H1 (cell line): ENCODE results near the gene C21orf91. TPM values are rescaled to one million over a fixed set of nuclear protein-coding genes. Genes with fewer than 3 reads are reported as not detected.

Experiments used
- CTCF ChIA-PET: fragments of 300-600 bp; sonication (Branson Sonifier 250); formaldehyde crosslinking; loops from one replicate; lab custom pipeline; 2021; ENCODE audit not compliant: partially characterized antibody; lab: Charles Lee
- POLR2A ChIA-PET: fragments of 300-600 bp; sonication (Branson Sonifier 250); formaldehyde crosslinking; loops from one replicate; lab custom pipeline; 2021; ENCODE audit warnings: inconsistent platforms; ENCODE audit not compliant: partially characterized antibody; lab: Charles Lee
- DNase-seq, 2 experiments: peaks; one replicate each; pipeline versions ENCODE4 v3.0.0 to v3.0.0-alpha.2; 2010 to 2022; ENCODE audit warnings: low spot score in 2 of 2, low read depth in 1 of 2, mixed read lengths in 1 of 2
- FAIRE-seq: peaks from 2 replicates; lab custom pipeline; 2011; peaks lifted over from hg19 to GRCh38; lab: Jason Lieb, UNC
- H2AFZ ChIP-seq: 2 replicates; pipeline ENCODE4 v1.8.1; 2012; ENCODE audit warnings: low read length, inconsistent platforms
- H2AK5ac ChIP-seq: 2 replicates; pipeline ENCODE4 v1.6.1; 2013; ENCODE audit warnings: low read depth, low read length
- H2BK120ac ChIP-seq: replicated peaks from 2 replicates; pipeline ENCODE3; 2013; ENCODE audit warnings: low read depth, low read length, inconsistent platforms
- H2BK12ac ChIP-seq: 2 replicates; pipeline ENCODE4 v1.6.1; 2013; ENCODE audit warnings: low read depth, low read length
- H2BK15ac ChIP-seq: 2 replicates; pipeline ENCODE4 v1.6.1; 2013; ENCODE audit warnings: low read length
- H2BK20ac ChIP-seq: 2 replicates; pipeline ENCODE4 v1.6.1; 2013; ENCODE audit warnings: low read length
- H2BK5ac ChIP-seq: 2 replicates; pipeline ENCODE4 v1.6.1; 2013; ENCODE audit warnings: low read depth, low read length
- H3K14ac ChIP-seq: 2 replicates; pipeline ENCODE4 v1.6.1; 2013; ENCODE audit warnings: inconsistent platforms; ENCODE audit not compliant: insufficient read length
- H3K18ac ChIP-seq: 2 replicates; pipeline ENCODE4 v1.6.1; 2013; ENCODE audit warnings: low read length; ENCODE audit errors: extremely low read depth
- H3K23ac ChIP-seq: 2 replicates; pipeline ENCODE4 v1.6.1; 2013; ENCODE audit warnings: inconsistent platforms; ENCODE audit not compliant: insufficient read length
- H3K23me2 ChIP-seq: 2 replicates; pipeline ENCODE4 v1.6.1; 2013; ENCODE audit warnings: low read depth, low read length
- H3K27ac ChIP-seq: 2 replicates; pipeline ENCODE4 v1.6.1; 2011; ENCODE audit warnings: low read depth, low read length, inconsistent platforms
- H3K27me3 ChIP-seq, 4 experiments: replicated peaks in 1 of 4; 1 replicate in 1 of 4; 2 replicates in 3 of 4; pipeline versions ENCODE4 v1.6.1 to v1.8.1; 2011 to 2013; ENCODE audit warnings: low read length in 3 of 4, mild to moderate bottlenecking in 3 of 4, inconsistent platforms in 2 of 4, mixed read lengths in 2 of 4, moderate library complexity in 1 of 4; ENCODE audit not compliant: control insufficient read depth in 3 of 4, insufficient read depth in 3 of 4; ENCODE audit errors: extremely low read depth in 1 of 4
- H3K36me3 ChIP-seq, 4 experiments: 2 replicates each; pipeline versions ENCODE4 v1.6.1 to v1.8.1; 2011 to 2013; ENCODE audit warnings: mild to moderate bottlenecking in 4 of 4, low read length in 3 of 4, moderate library complexity in 2 of 4, control low read depth in 1 of 4, inconsistent platforms in 1 of 4; ENCODE audit not compliant: insufficient read depth in 4 of 4, control insufficient read depth in 2 of 4
- H3K4ac ChIP-seq: replicated peaks from 2 replicates; pipeline ENCODE3; 2013; ENCODE audit warnings: low read length, low read depth, mixed read lengths, inconsistent platforms; ENCODE audit not compliant: insufficient read length
- H3K4me1 ChIP-seq, 4 experiments: replicated peaks in 1 of 4; 1 replicate in 1 of 4; 2 replicates in 3 of 4; pipeline versions ENCODE4 v1.6.1 to v1.8.1; 2011 to 2013; ENCODE audit warnings: low read length in 3 of 4, inconsistent platforms in 2 of 4, mixed read lengths in 1 of 4; ENCODE audit not compliant: insufficient read depth in 4 of 4, control insufficient read depth in 3 of 4
- H3K4me2 ChIP-seq, 2 experiments: 2 replicates each; pipeline versions ENCODE4 v1.6.1 to v1.8.1; 2011 to 2013; ENCODE audit warnings: low read depth in 2 of 2, low read length in 2 of 2, control low read depth in 1 of 2, inconsistent platforms in 1 of 2, mild to moderate bottlenecking in 1 of 2; ENCODE audit not compliant: insufficient read depth in 1 of 2
- H3K4me3 ChIP-seq, 4 experiments: fragments of 200-600, 300-600 bp in 1 of 4; sonication (generic), shearing (Covaris generic), sonication (Bioruptor Twin) in 1 of 4; 2 replicates each; pipeline versions ENCODE4 v1.5.1 to v1.8.1; 2011 to 2016; ENCODE audit warnings: low read length in 4 of 4, low read depth in 3 of 4, control low read depth in 2 of 4, inconsistent platforms in 2 of 4, mild to moderate bottlenecking in 2 of 4, mixed read lengths in 1 of 4, moderate library complexity in 1 of 4; ENCODE audit not compliant: insufficient read depth in 2 of 4; ENCODE audit errors: extremely low read depth in 1 of 4
- H3K56ac ChIP-seq: replicated peaks from 2 replicates; pipeline ENCODE3; 2013; ENCODE audit warnings: low read depth, mild to moderate bottlenecking, mixed read lengths, low read length, inconsistent platforms; ENCODE audit not compliant: insufficient read length
- H3K79me1 ChIP-seq: 2 replicates; pipeline ENCODE4 v1.6.1; 2013; ENCODE audit warnings: low read depth, low read length, control low read depth
- H3K79me2 ChIP-seq, 2 experiments: 2 replicates each; pipeline versions ENCODE4 v1.6.1 to v1.8.1; 2012 to 2013; ENCODE audit warnings: low read length in 2 of 2, mild to moderate bottlenecking in 2 of 2, inconsistent platforms in 1 of 2; ENCODE audit not compliant: insufficient read depth in 2 of 2, control insufficient read depth in 1 of 2
- H3K9ac ChIP-seq, 4 experiments: replicated peaks in 1 of 4; 1 replicate in 1 of 4; 2 replicates in 3 of 4; pipeline versions ENCODE4 v1.6.1 to v1.8.1; 2011 to 2013; ENCODE audit warnings: low read depth in 3 of 4, low read length in 3 of 4, control low read depth in 2 of 4, mild to moderate bottlenecking in 2 of 4, moderate library complexity in 2 of 4, inconsistent platforms in 1 of 4; ENCODE audit errors: extremely low read depth in 1 of 4
- H3K9me3 ChIP-seq, 2 experiments: 2 replicates each; pipeline versions ENCODE4 v1.6.1 to v1.8.1; 2012 to 2013; ENCODE audit warnings: mild to moderate bottlenecking in 2 of 2, moderate library complexity in 2 of 2, control low read depth in 1 of 2, inconsistent platforms in 1 of 2, low read depth in 1 of 2, low read length in 1 of 2, mixed read lengths in 1 of 2; ENCODE audit not compliant: insufficient read depth in 2 of 2
- H4K20me1 ChIP-seq, 2 experiments: replicated peaks in 1 of 2; 2 replicates each; pipeline versions ENCODE3 to v1.8.1; 2011 to 2013; ENCODE audit warnings: inconsistent platforms in 2 of 2, low read length in 2 of 2, mild to moderate bottlenecking in 1 of 2; ENCODE audit not compliant: insufficient read depth in 2 of 2, control insufficient read depth in 1 of 2
- H4K5ac ChIP-seq: 2 replicates; pipeline ENCODE4 v1.6.1; 2013; ENCODE audit warnings: low read length, low read depth, mixed read lengths, inconsistent platforms; ENCODE audit not compliant: insufficient read length
- H4K8ac ChIP-seq: 2 replicates; pipeline ENCODE4 v1.8.0; 2013; ENCODE audit warnings: mild to moderate bottlenecking, moderate library complexity, low read length, inconsistent platforms; ENCODE audit not compliant: insufficient read depth; ENCODE audit errors: extremely low read depth
- H4K91ac ChIP-seq: replicated peaks from 2 replicates; pipeline ENCODE3; 2013; ENCODE audit warnings: low read length, mixed read lengths, inconsistent platforms; ENCODE audit not compliant: insufficient read length
- BACH1 ChIP-seq: IDR thresholded peaks from 2 replicates; pipeline ENCODE4 v1.6.1; 2012; ENCODE audit warnings: low read length, improper control_type of control experiment
- CEBPB ChIP-seq: IDR thresholded peaks from 2 replicates; pipeline ENCODE4 v1.6.1; 2012; ENCODE audit warnings: low read depth, low read length
- CTCF ChIP-seq, 3 experiments: IDR thresholded peaks; 1 replicate in 2 of 3; 2 replicates in 1 of 3; pipeline versions ENCODE4 v1.5.1 to v1.6.1; 2011; ENCODE audit warnings: low read length in 3 of 3, mild to moderate bottlenecking in 3 of 3, inconsistent platforms in 2 of 3, low read depth in 1 of 3, moderate library complexity in 1 of 3; ENCODE audit not compliant: insufficient read depth in 1 of 3; ENCODE audit errors: control extremely low read depth in 1 of 3
- EGR1 ChIP-seq: IDR thresholded peaks from 2 replicates; pipeline ENCODE4 v1.6.1; 2011; ENCODE audit warnings: low read depth, low read length, borderline replicate concordance
- JUND ChIP-seq: IDR thresholded peaks from 2 replicates; pipeline ENCODE4 v1.6.1; 2011; ENCODE audit warnings: mild to moderate bottlenecking, improper control_type of control experiment, low read length
- POU5F1 ChIP-seq: IDR thresholded peaks from 2 replicates; pipeline ENCODE4 v1.6.1; 2011; ENCODE audit warnings: low read depth, mild to moderate bottlenecking, low read length, moderate library complexity
- RBBP5 ChIP-seq: IDR thresholded peaks from 2 replicates; pipeline ENCODE4 v1.7.1; 2012; ENCODE audit warnings: low read depth, mild to moderate bottlenecking, inconsistent platforms, low read length, moderate library complexity, borderline replicate concordance
- RNF2 ChIP-seq: fragments of 200-900, 300-1000 bp; sonication (generic); IDR thresholded peaks from 2 replicates; pipeline ENCODE4 v1.7.1; 2016; ENCODE audit warnings: borderline replicate concordance, low read depth, mild to moderate bottlenecking, antibody characterized with exemption, low read length; ENCODE audit not compliant: poor library complexity, severe bottlenecking; ENCODE audit errors: missing control alignments
- SP1 ChIP-seq: IDR thresholded peaks from 2 replicates; pipeline ENCODE4 v1.6.1; 2011; ENCODE audit warnings: low read depth, low read length
- SUZ12 ChIP-seq: fragments of 200-600 bp; sonication (generic); IDR thresholded peaks from 2 replicates; pipeline ENCODE4 v1.6.1; 2012; ENCODE audit warnings: mild to moderate bottlenecking, inconsistent platforms, low read length, moderate library complexity, mixed read lengths
- TAF1 ChIP-seq: IDR thresholded peaks from 2 replicates; pipeline ENCODE4 v1.6.1; 2011; ENCODE audit warnings: mild to moderate bottlenecking, low read depth, low read length
- WGBS, 2 experiments: shearing (Covaris generic) in 1 of 2; methylation state at CpG; one replicate each; pipeline versions ENCODE4 v1.1.6 to v1.1.7; 2013 to 2015; ENCODE audit warnings: low lambda C conversion rate in 2 of 2, mixed read lengths in 2 of 2, inconsistent platforms in 1 of 2, low coverage in 1 of 2, missing lambda C conversion rate in 1 of 2; ENCODE audit not compliant: insufficient replicate concordance in 2 of 2, insufficient coverage in 1 of 2, insufficient read length in 1 of 2; ENCODE audit errors: extremely low coverage in 1 of 2, missing lambda C conversion rate in 1 of 2; 5-methylcytosine and 5-hydroxymethylcytosine counted together
- polyA plus RNA-seq, 7 experiments: library from polyadenylated mRNA; depleted of rRNA in 3 of 7; stranded (reverse) in 5 of 7; unstranded in 2 of 7; fragments of >200 nt in 5 of 7; fragments of 200-250 nt in 2 of 7; gene quantifications; 1 replicate in 5 of 7; 2 replicates in 1 of 7; 4 replicates in 1 of 7; pipeline versions ENCODE4 v1.2.1 to v1.2.3, GENCODE V29; 2011 to 2013; ENCODE audit warnings: missing spikeins in 2 of 7, mixed read lengths in 2 of 7
- total RNA-seq: library from RNA; stranded (reverse); fragmentation: NEBNext Ultra II Directional; extraction: Animal tissue kit (Norgen Biotek cat#: 25700); gene quantifications from 2 replicates; pipeline ENCODE4 v1.2.1, GENCODE V29; 2021

Gene C21orf91
- total and polyA plus RNA-seq, 2 of the 8 experiments (the other 6 are each of a cell fraction or from before 2014, with no cell fraction given): 4.9 to 33.6 TPM

GRCh38 chr21:17794518-17795145, 24.5 kb downstream of the C21orf91 start:
- Histone ChIP-seq H3K56ac (no peak overlapping the region), H2AFZ (no peak overlapping the region), H4K8ac (no peak overlapping the region), H2BK20ac (no peak overlapping the region), H3K4me1 (no peaks in the 10 kb centered on the region), H3K36me3 (peaks cover 2 to 41% (median 18%) of the 10 kb centered on the region in 4 experiments; a peak in 6 of 8 replicates), H2BK120ac (no peak overlapping the region), H4K5ac (no peak overlapping the region), H3K23ac (no peak overlapping the region), H3K4me3 (no peak overlapping the region), H3K79me2 (peaks cover 0 to 12% of the 10 kb centered on the region in 2 experiments; a peak in 1 of 4 replicates), H3K27me3 (no peaks in the 10 kb centered on the region), H3K9me3 (no peaks in the 10 kb centered on the region), H3K4me2 (no peak overlapping the region), H2AK5ac (no peak overlapping the region), H2BK12ac (no peak overlapping the region), H3K9ac (no peak overlapping the region), H3K14ac (no peak overlapping the region), H2BK15ac (no peak overlapping the region), H3K79me1 (no peaks in the 10 kb centered on the region), H3K18ac (no peak overlapping the region), H3K27ac (no peak overlapping the region), H3K4ac (no peak overlapping the region), H3K23me2 (no peaks in the 10 kb centered on the region), H4K91ac (no peak overlapping the region), H4K20me1 (peaks cover 0 to 2% of the 10 kb centered on the region in 2 experiments), H2BK5ac (no peak overlapping the region)
- ChIA-PET POLR2A (no interaction called here), CTCF (interaction anchor here (0.6 to 1.3 kb wide), 3 partner anchors 13 to 37 kb away, joined by 3 to 4 read pairs (median 3); no protein-coding TSS in a partner anchor)
- no peak for FAIRE-seq
- no peak for DNase-seq
- 87% methylated on average over 4 of the region's 4 CpGs; no CpG with 5 or more reads in 1 of the 2 experiments for WGBS, 2 experiments
- TF ChIP-seq CEBPB: no peak
- no peak for TF ChIP-seq CTCF (IDR thresholded peaks at IDR 0.05; ENCODE audit: control extremely low read depth in 1 of 3, insufficient read depth in 1 of 3, low read depth in 1 of 3, low read length in 3 of 3)
- no peak for TF ChIP-seq POU5F1
- TF ChIP-seq TAF1: no peak
- no peak for TF ChIP-seq SP1
- TF ChIP-seq SUZ12: no peak
- TF ChIP-seq EGR1: no peak
- no peak for TF ChIP-seq RBBP5
- TF ChIP-seq RNF2: no peak
- no peak for TF ChIP-seq BACH1
- TF ChIP-seq JUND: no peak
